DOHH2 (cell line): ENCODE results near the gene SETMAR.
A peak's percentile ranks its signal among the peaks of the same experiment; 100 is the strongest.

Source experiments
- H3F3A ChIP-seq: fragments of 200-600 bp; sonication (generic), shearing (Covaris generic); 2 replicates; pipeline ENCODE4 v1.6.0; 2016; ENCODE audit warnings: antibody characterized with exemption, mild to moderate bottlenecking; ENCODE audit not compliant: control insufficient read depth, insufficient read depth
- H3K27ac ChIP-seq: fragments of 200-600 bp; sonication (generic); 2 replicates; pipeline ENCODE4 v1.5.1; 2014; ENCODE audit warnings: low read depth, mild to moderate bottlenecking, low read length, moderate library complexity
- H3K27me3 ChIP-seq: fragments of 200-600 bp; sonication (generic); 2 replicates; pipeline ENCODE4 v1.6.1; 2014; ENCODE audit warnings: mild to moderate bottlenecking, low read length, mixed read lengths; ENCODE audit not compliant: control insufficient read depth
- H3K36me3 ChIP-seq: fragments of 200-600 bp; sonication (generic); 2 replicates; pipeline ENCODE4 v1.6.1; 2014; ENCODE audit warnings: mild to moderate bottlenecking, low read length, moderate library complexity, mixed read lengths; ENCODE audit not compliant: control insufficient read depth
- H3K4me1 ChIP-seq: fragments of 200-600 bp; sonication (generic); 2 replicates; pipeline ENCODE4 v1.6.1; 2014; ENCODE audit warnings: mild to moderate bottlenecking, low read length, mixed read lengths; ENCODE audit not compliant: control insufficient read depth
- H3K4me2 ChIP-seq: fragments of 200-600 bp; sonication (generic); 2 replicates; pipeline ENCODE4 v1.6.0; 2014; ENCODE audit warnings: mild to moderate bottlenecking, low read length, moderate library complexity
- H3K4me3 ChIP-seq: fragments of 200-600 bp; sonication (generic); 2 replicates; pipeline ENCODE4 v1.5.1; 2014; ENCODE audit warnings: mild to moderate bottlenecking, low read length, mixed read lengths
- H3K79me2 ChIP-seq: fragments of 200-600 bp; sonication (generic); 2 replicates; pipeline ENCODE4 v1.6.1; 2014; ENCODE audit warnings: mild to moderate bottlenecking, low read length, mixed read lengths; ENCODE audit not compliant: control insufficient read depth
- H3K9me2 ChIP-seq: fragments of 200-600 bp; sonication (generic); replicated peaks from 2 replicates; pipeline ENCODE4 v1.6.1; 2014; ENCODE audit warnings: mild to moderate bottlenecking, low read length, mixed read lengths; ENCODE audit not compliant: control insufficient read depth
- H3K9me3 ChIP-seq: fragments of 200-600 bp; sonication (generic); 2 replicates; pipeline ENCODE4 v1.6.1; 2014; ENCODE audit warnings: antibody characterized with exemption, low read length, mixed read lengths; ENCODE audit not compliant: control insufficient read depth, insufficient read depth
- H4K20me1 ChIP-seq: fragments of 200-600 bp; sonication (generic); 2 replicates; pipeline ENCODE4 v1.6.0; 2014; ENCODE audit warnings: low read depth, mild to moderate bottlenecking, antibody characterized with exemption, low read length, moderate library complexity; ENCODE audit not compliant: control insufficient read depth, insufficient read depth
- CTCF ChIP-seq: fragments of 200-600 bp; sonication (generic); IDR thresholded peaks from one replicate; pipeline ENCODE4 v1.5.1; 2014; ENCODE audit warnings: antibody characterized with exemption, mild to moderate bottlenecking, low read depth, low read length; ENCODE audit not compliant: poor library complexity, severe bottlenecking
- EZH2phosphoT487 ChIP-seq: fragments of 200-600 bp; sonication (generic); IDR thresholded peaks from 2 replicates; pipeline ENCODE4 v1.6.1; 2017; ENCODE audit warnings: borderline replicate concordance, mild to moderate bottlenecking, antibody characterized with exemption, low read length, moderate library complexity, mixed read lengths

SETMAR gene

GRCh38 chr3:4311496-4311895, 8.3 kb downstream of the SETMAR start:
- Histone ChIP-seq H3K79me2 (peaks cover 14% of the 10 kb centered on the region), H3K9me3 (no peaks in the 10 kb centered on the region), H3K9me2 (no peaks in the 10 kb centered on the region), H3K4me3 (no peak overlapping the region), H3K4me1 (no peaks in the 10 kb centered on the region), H3K36me3 (peaks cover 44% of the 10 kb centered on the region), H3K4me2 (no peak overlapping the region), H4K20me1 (peaks cover 5% of the 10 kb centered on the region; the same call in 1 of the 2 replicates), H3K27me3 (no peaks in the 10 kb centered on the region), H3F3A (peaks cover 2% of the 10 kb centered on the region; the same call in 1 of the 2 replicates), H3K27ac (no peak overlapping the region)
- TF ChIP-seq EZH2phosphoT487 (no peak), CTCF (no peak)

GRCh38 chr3:4313606-4314293, 10.6 kb downstream of the SETMAR start:
- H3K27me3 ChIP-seq, result no peaks in the 10 kb centered on the region
- H3K36me3 ChIP-seq, result peaks cover 30% of the 10 kb centered on the region
- H3K9me3 ChIP-seq, result no peaks in the 10 kb centered on the region
- H3K4me1 ChIP-seq, result no peaks in the 10 kb centered on the region
- H3K79me2 ChIP-seq, result peaks cover 2% of the 10 kb centered on the region; the same call in 1 of the 2 replicates
- no peak for TF ChIP-seq CTCF
- TF ChIP-seq EZH2phosphoT487, result no peak
- H3K27ac ChIP-seq, result no peak overlapping the region
- H4K20me1 ChIP-seq, result peaks cover 5% of the 10 kb centered on the region; the same call in 1 of the 2 replicates
- H3F3A ChIP-seq, result peaks cover 2% of the 10 kb centered on the region; the same call in 1 of the 2 replicates
- H3K4me2 ChIP-seq, result no peak overlapping the region
- H3K4me3 ChIP-seq, result no peak overlapping the region
- no peaks in the 10 kb centered on the region for H3K9me2 ChIP-seq

GRCh38 chr3:4314688-4315087, 11.5 kb downstream of the SETMAR start:
- H3K4me3 ChIP-seq, result no peak overlapping the region
- no peaks in the 10 kb centered on the region for H3K9me3 ChIP-seq
- no peaks in the 10 kb centered on the region for H3K9me2 ChIP-seq
- peaks cover 2% of the 10 kb centered on the region; the same call in 1 of the 2 replicates for H3F3A ChIP-seq
- no peaks in the 10 kb centered on the region for H3K79me2 ChIP-seq
- H4K20me1 ChIP-seq, result peaks cover 5% of the 10 kb centered on the region; the same call in 1 of the 2 replicates
- H3K36me3 ChIP-seq, result peaks cover 28% of the 10 kb centered on the region
- H3K4me2 ChIP-seq, result no peak overlapping the region
- TF ChIP-seq EZH2phosphoT487 (no peak), CTCF (peak; percentile 52)
- H3K4me1 ChIP-seq, result no peaks in the 10 kb centered on the region
- H3K27ac ChIP-seq, result no peak overlapping the region
- H3K27me3 ChIP-seq, result no peaks in the 10 kb centered on the region
